NOMO-1 treated with DMSO at 0.1 percent for 48 hours (cell line): ENCODE results near the gene GLIS1.
"Not testable (repeated sequence)": the region's sequence is repeated elsewhere in the genome, so short reads cannot be mapped to it uniquely, and the experiment has no call there.

ENCODE experiments used
- DNase-seq: peaks from one replicate; lab custom pipeline; 2025; ENCODE audit not compliant: unreplicated experiment; lab: John Stamatoyannopoulos, UW

The GLIS1 gene

GRCh38 chr1:53572065-53572814 is 166.7 kb downstream of the GLIS1 start:
- DNase-seq = no peak

GRCh38 chr1:53568540-53568939 is 170.4 kb downstream of the GLIS1 start:
- no peak for DNase-seq

GRCh38 chr1:53567851-53568250 is 171.1 kb downstream of the GLIS1 start:
- DNase-seq = no peak

- DNase-seq = no peak
These were observed 171.5 kb downstream of the GLIS1 start for GRCh38 chr1:53567450-53567849.

GRCh38 chr1:53563611-53564010 is 175.4 kb downstream of the GLIS1 start:
- DNase-seq = no peak

- no peak for DNase-seq
These were observed 176.0 kb downstream of the GLIS1 start for GRCh38 chr1:53562981-53563379.

- no peak for DNase-seq
These were observed 176.5 kb downstream of the GLIS1 start for GRCh38 chr1:53562291-53562980.

GRCh38 chr1:53561503-53562105 is 177.4 kb downstream of the GLIS1 start:
- DNase-seq = no peak

- DNase-seq = no peak
These were observed 178.1 kb downstream of the GLIS1 start for GRCh38 chr1:53560581-53561502.

- no peak for DNase-seq
These were observed 178.9 kb downstream of the GLIS1 start for GRCh38 chr1:53559854-53560580.

- DNase-seq = no peak
These were observed 179.6 kb downstream of the GLIS1 start for GRCh38 chr1:53559391-53559815.

- no peak for DNase-seq
These were observed 180.1 kb downstream of the GLIS1 start for GRCh38 chr1:53558739-53559315.

- DNase-seq = no peak
These were observed 180.9 kb downstream of the GLIS1 start for GRCh38 chr1:53557830-53558738.

- DNase-seq = no peak
These were observed 181.6 kb downstream of the GLIS1 start for GRCh38 chr1:53557369-53557768.

GRCh38 chr1:53556657-53557227 is 182.2 kb downstream of the GLIS1 start:
- no peak for DNase-seq

- DNase-seq = not testable (repeated sequence)
These were observed 183.2 kb downstream of the GLIS1 start for GRCh38 chr1:53555620-53556326.

- no peak for DNase-seq
These were observed 184.2 kb downstream of the GLIS1 start for GRCh38 chr1:53554592-53555305.
